GM12865 (cell line): ENCODE results near the gene CXCR6.

ENCODE experiments used
- DNase-seq: peaks from one replicate; pipeline ENCODE4 v3.0.0; 2010; ENCODE audit warnings: low read depth
- H3K4me3 ChIP-seq: 2 replicates; pipeline ENCODE4 v1.5.1; 2011; ENCODE audit warnings: mild to moderate bottlenecking, low read depth, low read length, control low read depth
- TF ChIP-seq, protein P1 (sequence below): IDR thresholded peaks from 2 replicates; pipeline ENCODE4 v1.5.1; 2011; ENCODE audit warnings: low read length, control low read depth, low read depth, inconsistent platforms; ENCODE audit not compliant: insufficient read depth; ENCODE audit errors: missing control alignments

Gene CXCR6

DNA sequence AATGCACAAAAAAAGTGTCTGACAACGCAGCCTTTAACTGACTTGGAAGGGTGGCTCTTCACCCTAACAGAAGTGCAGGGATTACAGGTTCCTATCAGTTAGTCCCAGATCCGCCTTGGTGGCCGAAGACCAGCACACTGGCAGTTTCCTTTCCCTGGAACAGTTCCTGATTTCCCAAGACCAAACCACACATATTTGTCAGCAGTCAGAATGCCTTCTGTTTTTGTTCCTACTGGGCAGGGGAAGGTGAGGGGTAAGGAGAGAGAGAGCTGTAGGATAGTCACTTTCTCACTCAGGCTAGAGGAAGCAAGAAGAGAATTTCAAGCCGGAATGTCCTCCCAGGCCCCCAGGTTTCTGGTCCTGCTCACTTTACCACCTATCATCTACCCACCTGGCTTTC is 9.2 kb downstream of the CXCR6 start:
- H3K4me3 ChIP-seq = no peak overlapping the region
- TF ChIP-seq, protein P1, sequence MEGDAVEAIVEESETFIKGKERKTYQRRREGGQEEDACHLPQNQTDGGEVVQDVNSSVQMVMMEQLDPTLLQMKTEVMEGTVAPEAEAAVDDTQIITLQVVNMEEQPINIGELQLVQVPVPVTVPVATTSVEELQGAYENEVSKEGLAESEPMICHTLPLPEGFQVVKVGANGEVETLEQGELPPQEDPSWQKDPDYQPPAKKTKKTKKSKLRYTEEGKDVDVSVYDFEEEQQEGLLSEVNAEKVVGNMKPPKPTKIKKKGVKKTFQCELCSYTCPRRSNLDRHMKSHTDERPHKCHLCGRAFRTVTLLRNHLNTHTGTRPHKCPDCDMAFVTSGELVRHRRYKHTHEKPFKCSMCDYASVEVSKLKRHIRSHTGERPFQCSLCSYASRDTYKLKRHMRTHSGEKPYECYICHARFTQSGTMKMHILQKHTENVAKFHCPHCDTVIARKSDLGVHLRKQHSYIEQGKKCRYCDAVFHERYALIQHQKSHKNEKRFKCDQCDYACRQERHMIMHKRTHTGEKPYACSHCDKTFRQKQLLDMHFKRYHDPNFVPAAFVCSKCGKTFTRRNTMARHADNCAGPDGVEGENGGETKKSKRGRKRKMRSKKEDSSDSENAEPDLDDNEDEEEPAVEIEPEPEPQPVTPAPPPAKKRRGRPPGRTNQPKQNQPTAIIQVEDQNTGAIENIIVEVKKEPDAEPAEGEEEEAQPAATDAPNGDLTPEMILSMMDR = no peak
- no peak for DNase-seq

DNA sequence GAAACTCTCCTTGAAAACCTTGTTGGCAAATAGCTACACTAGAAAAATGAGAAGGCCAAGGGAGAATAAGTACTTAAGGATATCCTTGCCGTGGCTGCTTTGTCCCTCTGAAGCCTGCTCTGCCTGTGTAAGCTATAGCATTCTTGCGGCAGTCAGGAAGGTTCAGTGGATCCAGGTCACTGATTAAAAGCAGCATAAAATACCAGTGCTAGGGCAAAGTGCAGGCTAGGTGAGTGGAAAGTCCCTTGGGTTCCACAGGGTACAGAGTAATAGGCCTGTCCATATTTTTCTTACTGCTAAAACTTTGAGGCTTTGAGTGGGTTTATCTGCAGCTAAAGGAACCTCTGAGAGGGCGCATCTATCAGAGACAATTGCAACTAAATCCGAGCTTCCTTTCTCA is 10.3 kb downstream of the CXCR6 start:
- TF ChIP-seq, protein P1 = no peak
- H3K4me3 ChIP-seq = no peak overlapping the region
- DNase-seq = no peak

DNA sequence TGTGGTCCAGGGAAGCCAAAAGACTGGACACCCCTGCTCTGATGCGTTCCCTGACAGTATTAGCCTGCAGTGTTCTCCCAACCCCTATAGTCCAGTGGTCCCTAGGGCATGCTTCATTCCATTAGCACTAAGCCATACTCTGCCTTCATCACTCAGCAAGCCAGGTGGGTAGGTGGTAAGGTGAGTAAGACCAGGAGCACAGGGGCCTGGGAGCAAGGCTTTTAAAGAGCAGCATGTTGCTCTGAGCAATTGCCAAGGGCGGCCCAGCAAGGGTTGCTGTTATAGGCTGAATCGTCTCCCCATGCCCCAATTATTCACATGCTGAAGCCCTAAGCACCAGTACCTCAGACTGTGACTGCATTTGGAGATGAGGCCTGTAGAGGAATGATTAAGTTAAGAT is 11.0 kb downstream of the CXCR6 start:
- TF ChIP-seq, protein P1 = no peak
- no peak for DNase-seq
- H3K4me3 ChIP-seq = no peak overlapping the region

DNA sequence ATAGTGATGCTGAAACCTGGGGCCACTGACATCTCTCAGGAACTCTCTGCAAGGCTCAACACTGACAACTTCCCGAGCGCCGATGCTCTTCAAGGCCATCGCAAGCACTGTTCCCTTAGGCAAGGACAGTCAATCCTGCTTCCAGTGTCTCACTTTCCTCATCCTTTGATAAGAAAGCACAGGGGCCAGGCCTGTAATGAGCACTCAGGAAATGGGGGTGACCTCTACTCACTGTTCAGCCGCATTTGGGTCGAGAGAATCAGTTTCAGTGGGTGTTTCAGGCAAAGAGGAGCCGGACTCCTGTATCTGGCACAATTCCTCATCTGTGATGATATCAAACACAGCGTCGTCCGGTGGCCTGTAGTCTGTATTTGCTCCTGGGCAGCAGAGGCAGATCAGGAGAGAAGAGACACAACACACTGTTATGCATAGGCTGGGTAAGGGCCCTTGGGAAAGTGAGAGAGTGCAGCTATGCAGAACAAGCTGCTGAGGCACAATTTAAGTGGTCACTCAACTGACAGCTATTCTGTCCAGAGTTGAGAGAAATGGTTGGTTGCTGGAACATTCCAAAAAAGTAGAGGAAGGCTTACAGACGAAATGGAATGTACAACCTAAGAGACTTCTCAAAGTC is 11.9 kb downstream of the CXCR6 start:
- TF ChIP-seq, protein P1 = no peak
- no peak for DNase-seq
- no peak overlapping the region for H3K4me3 ChIP-seq

DNA sequence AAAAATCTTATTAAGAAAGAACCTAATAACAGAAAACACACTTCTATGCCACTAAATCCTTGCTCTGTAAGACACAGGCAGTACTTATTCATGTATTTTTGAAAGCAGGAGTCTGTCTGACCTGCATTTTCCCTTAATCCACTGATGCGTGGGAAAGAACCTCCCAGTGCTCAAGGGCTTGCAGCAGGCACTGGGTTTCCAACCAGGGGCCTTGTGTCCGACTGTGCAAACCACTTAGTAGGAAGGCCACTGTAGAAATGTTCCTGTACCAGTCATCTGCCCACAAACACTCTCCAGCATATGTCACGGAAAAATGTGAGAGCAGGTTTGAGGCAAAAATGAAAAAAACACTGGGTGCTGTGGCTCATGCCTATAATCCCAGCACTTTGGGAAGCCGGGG is 12.4 kb downstream of the CXCR6 start:
- no peak for DNase-seq
- TF ChIP-seq, protein P1 = no peak

DNA sequence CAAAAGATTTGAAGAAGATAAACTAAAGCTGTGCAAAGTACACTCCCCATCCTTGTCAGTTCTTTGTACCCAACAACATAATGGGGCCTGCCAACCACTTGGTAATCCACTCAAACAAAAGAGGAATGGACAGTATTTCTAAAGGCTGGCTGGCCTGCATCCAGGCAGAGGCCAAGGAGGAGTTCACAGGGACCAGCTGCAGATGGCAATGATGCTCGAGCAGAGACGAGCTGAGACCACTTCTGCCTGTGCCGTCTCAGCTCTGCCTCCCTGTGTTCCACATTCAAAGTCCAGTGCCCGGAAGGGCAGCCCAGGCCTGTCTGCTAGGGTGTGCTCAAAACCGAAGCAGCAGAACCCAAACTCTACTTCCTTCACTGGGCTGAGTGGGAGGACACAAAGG is 14.3 kb downstream of the CXCR6 start:
- no peak for DNase-seq

More for the DNA sequence above, 12.4 kb downstream of the CXCR6 start:
- no peak overlapping the region for H3K4me3 ChIP-seq

More for the DNA sequence above, 14.3 kb downstream of the CXCR6 start:
- no peak overlapping the region for H3K4me3 ChIP-seq
- TF ChIP-seq, protein P1 = no peak
